ENCODE results near the gene GJC3. TPM values are rescaled to one million over a fixed set of nuclear protein-coding genes. Genes with fewer than 3 reads are reported as not detected.
A peak's percentile ranks its signal among the peaks of the same experiment; 100 is the strongest.

The GJC3 gene
- polyA plus RNA-seq, 1 experiment: not detected

DNA sequence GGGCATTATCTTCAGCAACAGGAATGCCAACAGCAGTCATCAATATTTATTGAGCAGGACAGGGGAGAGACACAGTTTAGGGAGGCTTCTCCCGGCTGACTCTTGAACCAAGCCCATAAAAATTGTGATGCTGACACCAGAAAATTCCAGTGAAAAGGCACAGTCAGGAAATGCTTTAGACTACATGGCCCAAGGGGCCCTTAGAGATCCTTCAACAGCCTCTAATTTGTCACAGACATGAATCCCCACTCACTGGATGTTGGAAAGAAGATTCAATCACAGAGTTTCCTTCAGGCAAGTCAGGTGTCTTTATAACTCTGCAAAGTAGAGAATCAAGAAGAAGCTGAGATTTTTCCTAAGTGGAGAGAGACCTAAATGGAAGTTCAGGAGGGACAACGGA, 1.2 kb downstream of the GJC3 start:
- POLR2A ChIA-PET: no interaction called here
- CTCF ChIA-PET: interaction anchor here (0.8 to 2.3 kb wide), 3 partner anchors 8 to 27 kb away, joined by 4 to 7 read pairs (median 6); partner anchors contain the start of gene TRIM4

DNA sequence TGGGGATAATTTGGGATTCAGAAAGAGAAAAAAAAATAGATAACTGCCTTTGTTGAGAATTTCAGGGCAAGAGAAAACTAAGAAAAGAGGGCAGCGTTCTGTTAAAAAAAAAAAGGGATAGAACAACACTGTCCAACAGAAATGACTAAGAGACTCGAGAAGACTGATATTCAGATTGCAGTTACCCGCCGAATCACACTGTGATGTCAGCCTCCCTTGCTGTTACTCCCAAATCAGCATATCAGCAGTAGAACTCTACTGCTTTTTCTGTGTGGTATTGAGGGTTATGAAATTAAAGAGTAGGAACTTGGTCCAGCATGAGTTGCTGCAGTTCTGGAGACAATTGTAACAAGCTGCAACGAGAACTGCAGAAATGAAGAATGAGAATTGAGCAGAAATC, 1.9 kb downstream of the GJC3 start:
- CTCF ChIA-PET: no interaction called here

More for the DNA sequence above, 1.2 kb downstream of the GJC3 start:
- no peaks in the 10 kb centered on the region for H3K36me3 ChIP-seq (ENCODE audit: control insufficient read depth, insufficient read depth, low read length)
- TF ChIP-seq, protein P1, sequence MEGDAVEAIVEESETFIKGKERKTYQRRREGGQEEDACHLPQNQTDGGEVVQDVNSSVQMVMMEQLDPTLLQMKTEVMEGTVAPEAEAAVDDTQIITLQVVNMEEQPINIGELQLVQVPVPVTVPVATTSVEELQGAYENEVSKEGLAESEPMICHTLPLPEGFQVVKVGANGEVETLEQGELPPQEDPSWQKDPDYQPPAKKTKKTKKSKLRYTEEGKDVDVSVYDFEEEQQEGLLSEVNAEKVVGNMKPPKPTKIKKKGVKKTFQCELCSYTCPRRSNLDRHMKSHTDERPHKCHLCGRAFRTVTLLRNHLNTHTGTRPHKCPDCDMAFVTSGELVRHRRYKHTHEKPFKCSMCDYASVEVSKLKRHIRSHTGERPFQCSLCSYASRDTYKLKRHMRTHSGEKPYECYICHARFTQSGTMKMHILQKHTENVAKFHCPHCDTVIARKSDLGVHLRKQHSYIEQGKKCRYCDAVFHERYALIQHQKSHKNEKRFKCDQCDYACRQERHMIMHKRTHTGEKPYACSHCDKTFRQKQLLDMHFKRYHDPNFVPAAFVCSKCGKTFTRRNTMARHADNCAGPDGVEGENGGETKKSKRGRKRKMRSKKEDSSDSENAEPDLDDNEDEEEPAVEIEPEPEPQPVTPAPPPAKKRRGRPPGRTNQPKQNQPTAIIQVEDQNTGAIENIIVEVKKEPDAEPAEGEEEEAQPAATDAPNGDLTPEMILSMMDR (IDR thresholded peaks at IDR 0.05; ENCODE audit: insufficient read depth, low read depth, low read length): no peak
- peaks cover 7% of the 10 kb centered on the region for H3K27me3 ChIP-seq (ENCODE audit: control insufficient read depth, insufficient read depth, low read length)
- no peak for DNase-seq (ENCODE audit: low read depth)
- H3K4me3 ChIP-seq (ENCODE audit: low read depth, low read length): no peak overlapping the region

DNA sequence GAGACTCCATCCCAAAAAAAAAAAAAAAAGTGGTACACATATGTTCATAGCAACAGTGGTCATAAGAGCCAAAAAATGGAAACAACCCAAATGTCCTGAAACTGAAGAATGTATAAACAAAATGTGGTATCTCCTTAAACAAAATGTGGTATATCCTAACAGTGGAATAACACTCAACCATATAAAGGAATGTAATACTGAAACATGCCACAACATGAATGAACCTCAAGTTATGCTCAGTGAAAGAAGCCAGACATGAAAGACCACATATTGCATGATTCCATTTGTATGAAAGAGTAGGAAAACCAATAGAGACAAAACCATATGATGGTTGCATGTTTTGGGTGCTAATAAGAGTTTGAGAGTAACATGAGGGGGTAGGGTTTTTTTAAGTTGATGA, 3.1 kb downstream of the GJC3 start:
- H3K36me3 ChIP-seq (ENCODE audit: control insufficient read depth, insufficient read depth, low read length): no peaks in the 10 kb centered on the region
- CTCF ChIA-PET: no interaction called here
- no peak overlapping the region for H3K4me3 ChIP-seq (ENCODE audit: low read depth, low read length)
- peaks cover 3% of the 10 kb centered on the region; the same call in 1 of the 2 replicates for H3K27me3 ChIP-seq (ENCODE audit: control insufficient read depth, insufficient read depth, low read length)
- POLR2A ChIA-PET: no interaction called here
- no peak for DNase-seq (ENCODE audit: low read depth)
- TF ChIP-seq, protein P1 (IDR thresholded peaks at IDR 0.05; ENCODE audit: insufficient read depth, low read depth, low read length): no peak

More for the DNA sequence above, 1.9 kb downstream of the GJC3 start:
- Histone ChIP-seq H3K36me3 (ENCODE audit: control insufficient read depth, insufficient read depth, low read length) (no peaks in the 10 kb centered on the region), H3K27me3 (ENCODE audit: control insufficient read depth, insufficient read depth, low read length) (peaks cover 5% of the 10 kb centered on the region; the same call in 1 of the 2 replicates), H3K4me3 (ENCODE audit: low read depth, low read length) (no peak overlapping the region)
- DNase-seq (ENCODE audit: low read depth): no peak
- POLR2A ChIA-PET: no interaction called here
- TF ChIP-seq, protein P1 (IDR thresholded peaks at IDR 0.05; ENCODE audit: insufficient read depth, low read depth, low read length): no peak

GRCh38 chr7:99923200-99923599, 6.2 kb downstream of the GJC3 start:
- CTCF ChIA-PET: interaction anchor here (1.2 to 1.8 kb wide), 2 partner anchors 11 to 57 kb away, joined by 4 to 5 read pairs; no protein-coding TSS in a partner anchor

GRCh38 chr7:99920149-99920548, 9.3 kb downstream of the GJC3 start:
- Histone ChIP-seq H3K27me3 (ENCODE audit: control insufficient read depth, insufficient read depth, low read length) (no peaks in the 10 kb centered on the region), H3K36me3 (ENCODE audit: control insufficient read depth, insufficient read depth, low read length) (no peaks in the 10 kb centered on the region; the same call in 1 of the 2 replicates), H3K4me3 (ENCODE audit: low read depth, low read length) (peak overlapping the region; percentile 80)
- CTCF ChIA-PET: interaction anchor here (1.3 to 9.0 kb wide), 4 partner anchors 9 to 133 kb away, joined by 3 to 111 read pairs (median 6); partner anchors contain the start of gene GJC3
- no peak for DNase-seq (ENCODE audit: low read depth)
- POLR2A ChIA-PET: no interaction called here
- TF ChIP-seq, protein P1 (IDR thresholded peaks at IDR 0.05; ENCODE audit: insufficient read depth, low read depth, low read length): no peak

More at GRCh38 chr7:99923200-99923599, 6.2 kb downstream of the GJC3 start:
- Histone ChIP-seq H3K4me3 (ENCODE audit: low read depth, low read length) (no peak overlapping the region), H3K36me3 (ENCODE audit: control insufficient read depth, insufficient read depth, low read length) (no peaks in the 10 kb centered on the region), H3K27me3 (ENCODE audit: control insufficient read depth, insufficient read depth, low read length) (peaks cover 3% of the 10 kb centered on the region; the same call in 1 of the 2 replicates)
- POLR2A ChIA-PET: no interaction called here
- TF ChIP-seq, protein P1 (IDR thresholded peaks at IDR 0.05; ENCODE audit: insufficient read depth, low read depth, low read length): no peak
- no peak for DNase-seq (ENCODE audit: low read depth)

Measured in BJ (cell line).